ENCODE measurements around the gene TAS2R10. TPM values are rescaled to one million over a fixed set of nuclear protein-coding genes. Genes with fewer than 3 reads are reported as not detected.
"Not testable (repeated sequence)": the region's sequence is repeated elsewhere in the genome, so short reads cannot be mapped to it uniquely, and the experiment has no call there.

Gene TAS2R10
- total RNA-seq, 2 donors from 2014 or later: 1.2 to 1.6 TPM

- H3K36me3 Mint-ChIP-seq (ENCODE audit: low read depth): no peaks in the 10 kb centered on the region
- Histone ChIP-seq H3K9ac (ENCODE audit: extremely low read depth, low read length, poor library complexity, severe bottlenecking) (no peak overlapping the region), H3K27me3 (ENCODE audit: control insufficient read depth, insufficient read depth, low read length, poor library complexity, severe bottlenecking) (no peaks in the 10 kb centered on the region), H3K27ac (ENCODE audit: low read depth, low read length) (no peak overlapping the region), H3K36me3 (ENCODE audit: control insufficient read depth, insufficient read depth, low read length) (no peaks in the 10 kb centered on the region), H3K4me1 (ENCODE audit: control insufficient read depth, insufficient read depth, low read length) (peaks cover 2% of the 10 kb centered on the region), H3K4me3 (ENCODE audit: low read length) (peak overlapping the region; percentile 25), H3K9me3 (ENCODE audit: control insufficient read depth, low read length) (no peaks in the 10 kb centered on the region)
- H3K27ac Mint-ChIP-seq: peak overlapping the region; percentile 5
- peak; percentile 60 for DNase-seq
- no peak for TF ChIP-seq CTCF (conservative IDR thresholded peaks at IDR 0.05)
- no peaks in the 10 kb centered on the region for H3K9me3 Mint-ChIP-seq
- no peak overlapping the region for H3K4me3 Mint-ChIP-seq
- WGBS, 2 experiments (ENCODE audit: insufficient coverage in 1 of 2, insufficient read length in 1 of 2): 59% methylated on average over 5 of the region's 5 CpGs; no CpG with 5 or more reads in 1 of the 2 experiments
- H3K4me1 Mint-ChIP-seq: peaks cover 20% of the 10 kb centered on the region
- no peaks in the 10 kb centered on the region for H3K27me3 Mint-ChIP-seq (ENCODE audit: insufficient read depth)
These were observed 24.4 kb downstream of the TAS2R10 start for GRCh38 chr12:10801741-10802140.

- 82 to 100% methylated on average over 1 to 2 of the region's 2 CpGs for WGBS, 2 experiments (ENCODE audit: insufficient coverage in 1 of 2, insufficient read length in 1 of 2)
- no peaks in the 10 kb centered on the region for H3K4me1 ChIP-seq (ENCODE audit: control insufficient read depth, insufficient read depth, low read length)
- Mint-ChIP-seq H3K4me3 (no peak overlapping the region), H3K4me1 (peaks cover 10% of the 10 kb centered on the region), H3K36me3 (ENCODE audit: low read depth) (no peaks in the 10 kb centered on the region), H3K9me3 (peaks cover 10% of the 10 kb centered on the region), H3K27ac (no peak overlapping the region), H3K27me3 (ENCODE audit: insufficient read depth) (no peaks in the 10 kb centered on the region)
- DNase-seq: no peak
- no peak overlapping the region for H3K9ac ChIP-seq (ENCODE audit: extremely low read depth, low read length, poor library complexity, severe bottlenecking)
- TF ChIP-seq CTCF (conservative IDR thresholded peaks at IDR 0.05): no peak
- H3K27me3 ChIP-seq (ENCODE audit: control insufficient read depth, insufficient read depth, low read length, poor library complexity, severe bottlenecking): no peaks in the 10 kb centered on the region
- no peak overlapping the region for H3K27ac ChIP-seq (ENCODE audit: low read depth, low read length)
- no peak overlapping the region for H3K4me3 ChIP-seq (ENCODE audit: low read length)
- peaks cover 4% of the 10 kb centered on the region for H3K9me3 ChIP-seq (ENCODE audit: control insufficient read depth, low read length)
- H3K36me3 ChIP-seq (ENCODE audit: control insufficient read depth, insufficient read depth, low read length): no peaks in the 10 kb centered on the region
These were observed 31.9 kb downstream of the TAS2R10 start for GRCh38 chr12:10794222-10794621.

GRCh38 chr12:10791769-10792168 is 34.4 kb downstream of the TAS2R10 start:
- not testable (repeated sequence) for H3K27me3 Mint-ChIP-seq (ENCODE audit: insufficient read depth); H3K9ac ChIP-seq (ENCODE audit: extremely low read depth, low read length, poor library complexity, severe bottlenecking); H3K27ac Mint-ChIP-seq; DNase-seq; H3K4me1 ChIP-seq (ENCODE audit: control insufficient read depth, insufficient read depth, low read length); H3K27ac ChIP-seq (ENCODE audit: low read depth, low read length); H3K4me3 ChIP-seq (ENCODE audit: low read length); H3K4me3 Mint-ChIP-seq; H3K9me3 ChIP-seq (ENCODE audit: control insufficient read depth, low read length); H3K36me3 Mint-ChIP-seq (ENCODE audit: low read depth); H3K4me1 Mint-ChIP-seq; H3K9me3 Mint-ChIP-seq; H3K36me3 ChIP-seq (ENCODE audit: control insufficient read depth, insufficient read depth, low read length); H3K27me3 ChIP-seq (ENCODE audit: control insufficient read depth, insufficient read depth, low read length, poor library complexity, severe bottlenecking)
- 87 to 92% methylated on average over 4 of the region's 4 CpGs for WGBS, 2 experiments (ENCODE audit: insufficient coverage in 1 of 2, insufficient read length in 1 of 2)

GRCh38 chr12:10783252-10783651 is 42.9 kb downstream of the TAS2R10 start:
- no peaks in the 10 kb centered on the region for H3K36me3 Mint-ChIP-seq (ENCODE audit: low read depth)
- H3K27me3 Mint-ChIP-seq (ENCODE audit: insufficient read depth): no peaks in the 10 kb centered on the region
- H3K4me1 Mint-ChIP-seq: peaks cover 10% of the 10 kb centered on the region
- Histone ChIP-seq H3K4me3 (ENCODE audit: low read length) (no peak overlapping the region), H3K27ac (ENCODE audit: low read depth, low read length) (no peak overlapping the region), H3K27me3 (ENCODE audit: control insufficient read depth, insufficient read depth, low read length, poor library complexity, severe bottlenecking) (no peaks in the 10 kb centered on the region), H3K36me3 (ENCODE audit: control insufficient read depth, insufficient read depth, low read length) (no peaks in the 10 kb centered on the region), H3K9me3 (ENCODE audit: control insufficient read depth, low read length) (no peaks in the 10 kb centered on the region), H3K9ac (ENCODE audit: extremely low read depth, low read length, poor library complexity, severe bottlenecking) (no peak overlapping the region), H3K4me1 (ENCODE audit: control insufficient read depth, insufficient read depth, low read length) (no peaks in the 10 kb centered on the region)
- H3K4me3 Mint-ChIP-seq: no peak overlapping the region
- WGBS, 2 experiments (ENCODE audit: insufficient coverage in 1 of 2, insufficient read length in 1 of 2): 91 to 100% methylated on average over 3 to 5 of the region's 5 CpGs
- no peaks in the 10 kb centered on the region for H3K9me3 Mint-ChIP-seq
- DNase-seq: no peak
- H3K27ac Mint-ChIP-seq: no peak overlapping the region
- no peak for TF ChIP-seq CTCF (conservative IDR thresholded peaks at IDR 0.05)
